NCI-H1694 treated with DMSO at 0.1 percent for 48 hours (cell line): Measurements from ENCODE around the gene ADSS2.
"Not testable (repeated sequence)": the region's sequence is repeated elsewhere in the genome, so short reads cannot be mapped to it uniquely, and the experiment has no call there.

Experiments
- DNase-seq: peaks from one replicate; lab custom pipeline; 2025; lab: John Stamatoyannopoulos, UW

ADSS2 gene

DNA sequence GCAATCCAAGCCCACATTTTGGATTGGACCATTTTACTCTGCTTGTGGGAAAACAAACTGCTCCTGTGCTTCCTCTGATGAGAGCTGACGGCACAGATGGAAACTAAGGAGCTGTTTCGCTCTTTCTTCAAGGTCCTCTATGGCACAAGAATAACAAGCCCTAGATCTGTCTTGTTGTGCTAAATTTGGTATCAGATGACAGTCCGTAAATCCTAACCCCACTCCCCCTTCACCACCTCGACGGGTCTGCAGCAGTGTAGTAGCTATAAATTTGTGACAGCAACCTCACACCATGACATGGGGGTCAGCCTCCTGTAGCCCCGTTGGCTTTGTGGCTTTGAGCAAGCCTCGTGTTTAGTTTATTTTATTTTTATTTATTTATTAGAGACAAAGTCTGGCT is 85.9 kb downstream of the ADSS2 start:
- no peak for DNase-seq

GRCh38 chr1:244365262-244365661 is 86.4 kb downstream of the ADSS2 start:
- DNase-seq, result not testable (repeated sequence)

GRCh38 chr1:244362476-244362875 is 89.2 kb downstream of the ADSS2 start:
- no peak for DNase-seq

DNA sequence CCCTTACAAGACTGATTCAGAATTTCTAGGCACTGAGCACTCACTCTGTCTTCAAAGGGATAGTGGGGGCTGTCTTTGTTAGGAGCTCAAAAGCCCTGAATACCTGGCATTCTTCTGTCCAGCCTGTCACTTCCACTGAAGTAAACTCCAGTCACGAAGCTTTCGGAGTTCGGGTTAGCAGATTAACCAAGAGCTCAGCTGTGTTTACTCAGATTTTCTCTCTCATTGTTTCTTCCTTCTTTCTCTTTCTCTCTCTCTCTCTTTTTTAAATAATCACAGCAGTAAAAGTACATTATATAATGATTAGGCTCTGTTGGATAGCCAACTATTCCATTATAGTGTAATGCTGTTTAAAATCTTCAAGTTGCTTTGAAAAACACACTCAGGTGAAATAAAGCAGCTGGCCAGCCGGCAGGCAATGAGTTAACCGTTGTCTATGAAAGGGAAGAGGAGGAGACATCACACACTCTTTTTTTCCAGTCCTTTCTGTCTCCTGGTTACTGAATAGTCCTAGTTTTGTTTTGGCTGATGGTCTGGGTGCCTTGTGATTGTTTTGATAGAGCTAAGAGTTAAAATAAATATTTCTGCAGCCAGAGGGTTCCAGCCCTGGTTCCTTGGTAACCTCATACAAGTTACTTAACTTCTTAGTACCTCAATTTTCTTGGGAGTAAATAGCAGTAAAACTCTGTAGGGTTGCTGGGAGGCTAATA is 89.8 kb downstream of the ADSS2 start:
- DNase-seq, result no peak
